K562 (cell line): ENCODE data around the gene FAM24B. TPM values are rescaled to one million over a fixed set of nuclear protein-coding genes. Genes with fewer than 3 reads are reported as not detected.
A peak's percentile ranks its signal among the peaks of the same experiment; 100 is the strongest.

ENCODE experiments used
- ATF1 ChIP-seq, 2 experiments: fragments of 450-650 bp in 1 of 2; IDR thresholded peaks; 2 replicates each; pipeline ENCODE4 v1.6.1; 2016; ENCODE audit warnings: missing compliant biosample characterization in 1 of 2, missing genetic modification characterization in 1 of 2
- E4F1 ChIP-seq: fragments of 250-450 bp; sonication (Bioruptor Pico); IDR thresholded peaks from 2 replicates; pipeline ENCODE4 v1.5.0; 2021; ENCODE audit warnings: mild to moderate bottlenecking, borderline replicate concordance
- IRF9 ChIP-seq: fragments of 450-650 bp; IDR thresholded peaks from 2 replicates; pipeline ENCODE4 v1.6.1; 2016; ENCODE audit warnings: missing biosample characterization, missing genetic modification characterization
- KLF6 ChIP-seq: fragments of 250-450 bp; sonication (Bioruptor Pico); IDR thresholded peaks from 2 replicates; pipeline ENCODE4 v1.4.0; 2020; ENCODE audit warnings: mild to moderate bottlenecking, moderate library complexity, borderline replicate concordance
- MTF1 ChIP-seq: fragments of 250-450 bp; sonication (Bioruptor Pico); IDR thresholded peaks from 2 replicates; pipeline ENCODE4 v1.9.0; 2021; ENCODE audit warnings: moderate library complexity, mild to moderate bottlenecking, inconsistent platforms, borderline replicate concordance
- NR2C2 ChIP-seq, 2 experiments: fragments of 200-800 bp in 1 of 2; sonication (Bioruptor generic) in 1 of 2; sonication (generic) in 1 of 2; formaldehyde crosslinking in 1 of 2; IDR thresholded peaks; 2 replicates each; pipeline versions ENCODE4 v1.6.1 to v1.8.0; 2016 to 2022; ENCODE audit warnings: mild to moderate bottlenecking in 1 of 2, missing compliant biosample characterization in 1 of 2, missing genetic modification characterization in 1 of 2, missing genetic modification reagents in 1 of 2
- RREB1 ChIP-seq: fragments of 250-450 bp; sonication (Bioruptor Pico); IDR thresholded peaks from 2 replicates; pipeline ENCODE4 v1.4.0; 2020
- TAF9B ChIP-seq: fragments of 450-650 bp; IDR thresholded peaks from 2 replicates; pipeline ENCODE4 v1.6.1; 2018; ENCODE audit warnings: mild to moderate bottlenecking; ENCODE audit not compliant: partially characterized antibody
- TBL1XR1 ChIP-seq, 2 experiments: IDR thresholded peaks; 2 replicates each; pipeline ENCODE4 v1.6.1; 2012; ENCODE audit warnings: improper control_type of control experiment in 2 of 2, low read length in 2 of 2, mild to moderate bottlenecking in 1 of 2
- ZNF174 ChIP-seq: fragments of 250-450 bp; sonication (Bioruptor Pico); IDR thresholded peaks from 2 replicates; pipeline ENCODE4 v1.4.0; 2020; ENCODE audit warnings: mild to moderate bottlenecking
- ZNF197 ChIP-seq: fragments of 200-800 bp; sonication (Bioruptor generic); IDR thresholded peaks from 2 replicates; pipeline ENCODE4 v1.6.1; 2016; ENCODE audit warnings: low read depth, missing genetic modification characterization, missing compliant biosample characterization
- polyA plus RNA-seq, 8 experiments: library from polyadenylated mRNA; depleted of rRNA in 4 of 8; stranded (reverse) in 5 of 8; unstranded in 3 of 8; fragments of >200 nt; fragmentation: Nextera tagmentation in 2 of 8; fragmentation: Illumina TruSeq in 1 of 8; extraction: Ambion mirVana in 2 of 8; extraction: Trizol in 1 of 8; gene quantifications; 2 replicates each; pipeline versions ENCODE4 v1.2.1 to v1.2.3, GENCODE V29; 2011 to 2014; ENCODE audit warnings: inconsistent platforms in 1 of 8, missing spikeins in 1 of 8
- total RNA-seq, 7 experiments: library from RNA; depleted of rRNA in 6 of 7; stranded (reverse); fragments of >200 nt in 6 of 7; fragmentation: Illumina TruSeq in 2 of 7; extraction: Trizol in 2 of 7; gene quantifications; 2 replicates each; pipeline versions ENCODE4 v1.2.1 to v1.2.3, GENCODE V29; 2011 to 2021; ENCODE audit warnings: low replicate concordance in 1 of 7

The FAM24B gene
- total and polyA plus RNA-seq, 9 of the 15 experiments (the other 6 are each of a cell fraction or from before 2014, with no cell fraction given) = 6.0 to 19.6 (median 9.2) TPM

GRCh38 chr10:122879339-122880273, at the start of gene FAM24B (continued):
- no peak for TF ChIP-seq NR2C2 (CRISPR knock-in tag; IDR thresholded peaks at IDR 0.05)
- TF ChIP-seq NR2C2 (tag; IDR thresholded peaks at IDR 0.05) = peak; percentile 59; the same call in 1 of the 2 replicates
- TF ChIP-seq KLF6 (CRISPR knock-in tag) = no peak
- no peak for TF ChIP-seq TAF9B
- TF ChIP-seq IRF9 (tag) = no peak
- no peak for TF ChIP-seq E4F1
- no peak for TF ChIP-seq TBL1XR1 (IDR thresholded peaks at IDR 0.05; ENCODE audit: low read length in 2 of 2)
- no peak for TF ChIP-seq MTF1 (CRISPR knock-in tag)
- TF ChIP-seq ATF1 (CRISPR knock-in tag; IDR thresholded peaks at IDR 0.05) = no peak
- TF ChIP-seq ATF1 (tag; IDR thresholded peaks at IDR 0.05) = peak; percentile 57
- TF ChIP-seq RREB1 (CRISPR knock-in tag) = no peak; the same call in 1 of the 2 replicates
- TF ChIP-seq ZNF174 (CRISPR knock-in tag) = no peak
- no peak for TF ChIP-seq ZNF197 (CRISPR knock-in tag)
